SK-N-DZ (cell line): ENCODE results near the gene C11orf97. TPM values are rescaled to one million over a fixed set of nuclear protein-coding genes. Genes with fewer than 3 reads are reported as not detected.
A peak's percentile ranks its signal among the peaks of the same experiment; 100 is the strongest.
"Not testable (repeated sequence)": the region's sequence is repeated elsewhere in the genome, so short reads cannot be mapped to it uniquely, and the experiment has no call there.

Source experiments
- DNase-seq: peaks from one replicate; pipeline ENCODE4 v3.0.0-alpha.2; 2015; ENCODE audit warnings: low spot score
- polyA plus RNA-seq, 2 experiments: library from polyadenylated mRNA; depleted of rRNA; stranded (reverse); fragments of >200 nt; gene quantifications; 2 replicates each; pipeline ENCODE4 v1.2.3, GENCODE V29; 2014

The C11orf97 gene
- not detected in 2 replicates for polyA plus RNA-seq (2014; cell fraction: cytosol; rRNA removed)
- polyA plus RNA-seq (2014; cell fraction: nucleus; rRNA removed) = not detected in 2 replicates

GRCh38 chr11:94511932-94512781, at the start of gene C11orf97:
Gene C11orf97 (plus strand): TSS chr11:94512461. CDS start chr11:94512529, 68 bp downstream.
- DNase-seq = peak; percentile 69

- no peak for DNase-seq
Observed at GRCh38 chr11:94469416-94469815, 42.8 kb upstream of the C11orf97 start.

- DNase-seq = no peak
Observed at GRCh38 chr11:94472916-94473799, 39.1 kb upstream of the C11orf97 start.

- DNase-seq = no peak
Observed at GRCh38 chr11:94477624-94478023, 34.6 kb upstream of the C11orf97 start.

- DNase-seq = no peak
Observed at GRCh38 chr11:94481342-94481741, 30.9 kb upstream of the C11orf97 start.

- DNase-seq = no peak
Observed at GRCh38 chr11:94486068-94486467, 26.2 kb upstream of the C11orf97 start.

- DNase-seq = peak; percentile 100
Observed at GRCh38 chr11:94493281-94494125, 18.8 kb upstream of the C11orf97 start, which contains the start of the genes ANKRD49 and MRE11. Gene ANKRD49 (plus strand): TSS chr11:94493984. CDS start chr11:94496694, 2,710 bp downstream. Gene MRE11 (minus strand): TSS chr11:94493844. CDS start chr11:94492801, 1,043 bp downstream.

- no peak for DNase-seq
Observed at GRCh38 chr11:94494126-94494680, 18.1 kb upstream of the C11orf97 start.

- DNase-seq = no peak
Observed at GRCh38 chr11:94500181-94500580, 12.1 kb upstream of the C11orf97 start.

GRCh38 chr11:94501522-94501921, 10.7 kb upstream of the C11orf97 start:
- no peak for DNase-seq

- peak; percentile 60 for DNase-seq
Observed at GRCh38 chr11:94504689-94505293, 7.5 kb upstream of the C11orf97 start.

GRCh38 chr11:94506513-94506912, 5.7 kb upstream of the C11orf97 start:
- not testable (repeated sequence) for DNase-seq

GRCh38 chr11:94507485-94507884, 4.8 kb upstream of the C11orf97 start:
- no peak for DNase-seq

GRCh38 chr11:94513091-94513490, 830 bp downstream of the C11orf97 start:
- DNase-seq = no peak

- DNase-seq = no peak
Observed at GRCh38 chr11:94515398-94515797, 3.1 kb downstream of the C11orf97 start.

GRCh38 chr11:94516725-94517124, 4.5 kb downstream of the C11orf97 start:
- DNase-seq = no peak

- no peak for DNase-seq
Observed at GRCh38 chr11:94518300-94518699, 6.0 kb downstream of the C11orf97 start.

GRCh38 chr11:94519478-94520084, 7.3 kb downstream of the C11orf97 start:
- DNase-seq = peak; percentile 31

- peak; percentile 30 for DNase-seq
Observed at GRCh38 chr11:94521684-94522083, 9.4 kb downstream of the C11orf97 start.

- DNase-seq = no peak
Observed at GRCh38 chr11:94524341-94524740, 12.1 kb downstream of the C11orf97 start.
